ENCODE results near the gene CTRB1.

DNA sequence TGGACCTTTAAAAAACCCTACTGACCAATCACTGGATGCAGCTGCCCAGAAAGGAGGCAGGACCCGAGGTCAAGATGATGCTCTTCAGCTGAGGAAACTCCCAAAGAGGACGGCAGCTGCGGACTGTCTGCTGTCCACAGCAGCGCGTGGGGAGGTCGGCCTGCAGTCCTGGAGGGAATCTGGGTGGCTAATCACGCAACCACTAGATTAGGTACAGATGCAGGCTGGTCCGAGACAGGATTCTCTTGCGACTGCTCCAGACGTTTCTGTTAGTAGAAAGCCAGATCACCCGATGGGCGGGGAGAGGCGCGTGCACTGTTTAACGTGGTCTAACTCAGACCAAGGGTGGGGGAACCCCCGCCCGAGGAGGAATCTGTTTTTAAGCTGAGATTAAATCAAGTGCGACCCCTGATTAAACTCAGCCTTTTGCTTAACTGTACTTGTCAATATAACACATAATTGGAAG lies 20.6 kb upstream of the CTRB1 start:
- TF ChIP-seq, protein P1, sequence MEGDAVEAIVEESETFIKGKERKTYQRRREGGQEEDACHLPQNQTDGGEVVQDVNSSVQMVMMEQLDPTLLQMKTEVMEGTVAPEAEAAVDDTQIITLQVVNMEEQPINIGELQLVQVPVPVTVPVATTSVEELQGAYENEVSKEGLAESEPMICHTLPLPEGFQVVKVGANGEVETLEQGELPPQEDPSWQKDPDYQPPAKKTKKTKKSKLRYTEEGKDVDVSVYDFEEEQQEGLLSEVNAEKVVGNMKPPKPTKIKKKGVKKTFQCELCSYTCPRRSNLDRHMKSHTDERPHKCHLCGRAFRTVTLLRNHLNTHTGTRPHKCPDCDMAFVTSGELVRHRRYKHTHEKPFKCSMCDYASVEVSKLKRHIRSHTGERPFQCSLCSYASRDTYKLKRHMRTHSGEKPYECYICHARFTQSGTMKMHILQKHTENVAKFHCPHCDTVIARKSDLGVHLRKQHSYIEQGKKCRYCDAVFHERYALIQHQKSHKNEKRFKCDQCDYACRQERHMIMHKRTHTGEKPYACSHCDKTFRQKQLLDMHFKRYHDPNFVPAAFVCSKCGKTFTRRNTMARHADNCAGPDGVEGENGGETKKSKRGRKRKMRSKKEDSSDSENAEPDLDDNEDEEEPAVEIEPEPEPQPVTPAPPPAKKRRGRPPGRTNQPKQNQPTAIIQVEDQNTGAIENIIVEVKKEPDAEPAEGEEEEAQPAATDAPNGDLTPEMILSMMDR (IDR thresholded peaks at IDR 0.05; ENCODE audit: low read depth, low read length), result no peak
- TF ChIP-seq EZH2phosphoT487 (IDR thresholded peaks at IDR 0.05; ENCODE audit: low read depth), result no peak
